ENCODE data around the gene C1QL2. TPM values are rescaled to one million over a fixed set of nuclear protein-coding genes. Genes with fewer than 3 reads are reported as not detected.

Gene C1QL2
- total and polyA plus RNA-seq, 11 donors, result 0.08 to 0.25 TPM; not detected in 9

- Histone ChIP-seq H3K4me1 (no peaks in the 10 kb centered on the region), H3K4me3 (no peak overlapping the region), H3K36me3 (no peaks in the 10 kb centered on the region), H3K9me3 (no peaks in the 10 kb centered on the region), H3K27me3 (peaks cover 0 to 74% (median 14%) of the 10 kb centered on the region in 9 donors), H3K27ac (no peak overlapping the region)
- ATAC-seq (peak in 1 of 4 donors; percentile 24), DNase-seq (no peak)
- TF ChIP-seq CTCF (IDR thresholded peaks at IDR 0.05), result peak in 9 of 12 donors; percentile 26 to 48 (median 38)
- TF ChIP-seq POLR2A (IDR thresholded peaks at IDR 0.05), result no peak
- intact Hi-C loops (cut with DNase I), result no loop called here
- WGBS, 4 donors, result 5 to 11% (median 6%) methylated on average over 12 to 13 of the region's 13 CpGs
Observed at GRCh38 chr2:119126650-119127049, 31.9 kb downstream of the C1QL2 start.

GRCh38 chr2:119123389-119123788 lies 35.2 kb downstream of the C1QL2 start:
- Histone ChIP-seq H3K4me1 (no peaks in the 10 kb centered on the region), H3K4me3 (no peak overlapping the region), H3K36me3 (no peaks in the 10 kb centered on the region), H3K27ac (no peak overlapping the region), H3K9me3 (no peaks in the 10 kb centered on the region), H3K27me3 (peaks cover 0 to 62% (median 14%) of the 10 kb centered on the region in 9 donors)
- no peak for DNase-seq
- ATAC-seq, result no peak
- TF ChIP-seq CTCF (IDR thresholded peaks at IDR 0.05) (no peak), POLR2A (IDR thresholded peaks at IDR 0.05) (no peak)
- intact Hi-C loops (cut with DNase I), result no loop called here
- WGBS, 4 donors, result 36 to 60% (median 40%) methylated on average over 2 to 12 of the region's 12 CpGs

GRCh38 chr2:119122663-119123062 lies 35.9 kb downstream of the C1QL2 start:
- 77 to 84% (median 84%) methylated on average over 5 of the region's 5 CpGs for WGBS, 4 donors
- no peaks in the 10 kb centered on the region for H3K36me3 ChIP-seq
- DNase-seq (no peak), ATAC-seq (no peak)
- no peak overlapping the region for H3K27ac ChIP-seq
- H3K27me3 ChIP-seq, result peaks cover 0 to 60% (median 14%) of the 10 kb centered on the region in 9 donors
- intact Hi-C loops (cut with DNase I), result no loop called here
- no peaks in the 10 kb centered on the region for H3K9me3 ChIP-seq
- H3K4me1 ChIP-seq, result no peaks in the 10 kb centered on the region
- H3K4me3 ChIP-seq, result no peak overlapping the region
- TF ChIP-seq POLR2A (IDR thresholded peaks at IDR 0.05) (no peak), CTCF (IDR thresholded peaks at IDR 0.05) (no peak)

GRCh38 chr2:119119999-119120756 lies 38.4 kb downstream of the C1QL2 start:
- H3K9me3 ChIP-seq, result no peaks in the 10 kb centered on the region
- H3K27me3 ChIP-seq, result peaks cover 0 to 46% (median 8%) of the 10 kb centered on the region in 9 donors
- H3K27ac ChIP-seq, result no peak overlapping the region
- no peaks in the 10 kb centered on the region for H3K36me3 ChIP-seq
- ATAC-seq (no peak), DNase-seq (no peak)
- WGBS, 4 donors, result 27 to 39% (median 38%) methylated on average over 15 of the region's 15 CpGs
- H3K4me3 ChIP-seq, result no peak overlapping the region
- H3K4me1 ChIP-seq, result no peaks in the 10 kb centered on the region
- TF ChIP-seq CTCF (IDR thresholded peaks at IDR 0.05), result no peak
- no peak for TF ChIP-seq POLR2A (IDR thresholded peaks at IDR 0.05)
- intact Hi-C loops (cut with DNase I), result no loop called here
